B cell (primary cell): ENCODE measurements around the gene NPR1. TPM values are rescaled to one million over a fixed set of nuclear protein-coding genes. Genes with fewer than 3 reads are reported as not detected.

Source experiments
- ATAC-seq: fragments of 200-7000 bp; cut with Tn5 transposase; one replicate; pipeline ENCODE4 v1.10.0; 2021; ENCODE audit warnings: low read depth, mild to moderate bottlenecking, moderate number of reproducible peaks, moderate library complexity
- CTCF ChIA-PET: fragments of 350-600 bp; sonication (Branson Sonifier 250); formaldehyde crosslinking; loops from one replicate; lab custom pipeline; 2021; ENCODE audit warnings: antibody characterized with exemption, inconsistent platforms; lab: Charles Lee
- POLR2A ChIA-PET: fragments of 350-600 bp; sonication (Branson Sonifier 250); formaldehyde crosslinking; loops from one replicate; lab custom pipeline; 2021; ENCODE audit warnings: antibody characterized with exemption; lab: Charles Lee
- DNase-seq: peaks from one replicate; pipeline ENCODE4 v3.0.0; 2013
- H2AFZ ChIP-seq: 2 replicates; pipeline ENCODE4 v1.6.1; 2012; ENCODE audit warnings: mild to moderate bottlenecking, low read depth, low read length; ENCODE audit not compliant: insufficient read depth, poor library complexity, severe bottlenecking
- H3K27ac ChIP-seq, 2 donors: 1 replicate in 1 of 2; 2 replicates in 1 of 2; pipeline ENCODE4 v1.5.1; 2012 to 2013; ENCODE audit warnings: low read length in 2 of 2, mild to moderate bottlenecking in 2 of 2, moderate library complexity in 1 of 2
- H3K27me3 ChIP-seq, 4 experiments: fragments of 200-600 bp in 1 of 4; sonication (generic) in 1 of 4; replicated peaks in 1 of 4; 1 replicate in 2 of 4; 2 replicates in 2 of 4; pipeline versions ENCODE4 v1.6.1 to v1.7.0; 2013 to 2016; ENCODE audit warnings: low read length in 3 of 4, mild to moderate bottlenecking in 2 of 4, mixed read lengths in 1 of 4, moderate library complexity in 1 of 4; ENCODE audit not compliant: insufficient read depth in 4 of 4, control insufficient read depth in 3 of 4; ENCODE audit errors: control extremely low read depth in 1 of 4
- H3K36me3 ChIP-seq, 2 experiments: replicated peaks in 1 of 2; 1 replicate in 1 of 2; 2 replicates in 1 of 2; pipeline versions ENCODE4 v1.6.1 to v1.7.1; 2013; ENCODE audit warnings: low read length in 1 of 2; ENCODE audit not compliant: insufficient read depth in 2 of 2, control insufficient read depth in 1 of 2; ENCODE audit errors: control extremely low read depth in 1 of 2, extremely low read depth in 1 of 2
- H3K4me1 ChIP-seq, 2 donors: fragments of 200-600 bp in 1 of 2; sonication (generic) in 1 of 2; 1 replicate in 1 of 2; 2 replicates in 1 of 2; pipeline versions ENCODE4 v1.5.1 to v1.6.1; 2013 to 2017; ENCODE audit warnings: low read length in 2 of 2; ENCODE audit not compliant: control insufficient read depth in 2 of 2, insufficient read depth in 2 of 2
- H3K4me2 ChIP-seq: replicated peaks from 2 replicates; pipeline ENCODE3; 2012; ENCODE audit warnings: mild to moderate bottlenecking, low read depth, low read length; ENCODE audit not compliant: poor library complexity, severe bottlenecking
- H3K4me3 ChIP-seq, 5 experiments: fragments of 200-600 bp in 1 of 5; sonication (generic) in 1 of 5; 1 replicate in 3 of 5; 2 replicates in 2 of 5; pipeline versions ENCODE4 v1.5.1 to v1.7.0; 2011 to 2016; ENCODE audit warnings: low read length in 4 of 5, mild to moderate bottlenecking in 4 of 5, low read depth in 2 of 5, control low read depth in 1 of 5, moderate library complexity in 1 of 5; ENCODE audit not compliant: insufficient read depth in 1 of 5; ENCODE audit errors: control extremely low read depth in 1 of 5, extremely low read depth in 1 of 5
- H3K79me2 ChIP-seq: fragments of 200-600 bp; sonication (generic); one replicate; pipeline ENCODE4 v1.6.0; 2016; ENCODE audit warnings: low read length; ENCODE audit not compliant: control insufficient read depth, insufficient read depth
- H3K9ac ChIP-seq: fragments of 200-600 bp; sonication (generic); 2 replicates; pipeline ENCODE4 v1.6.1; 2017; ENCODE audit warnings: mild to moderate bottlenecking, low read length, moderate library complexity
- H3K9me3 ChIP-seq, 3 donors: one replicate each; pipeline versions ENCODE4 v1.6.1 to v1.7.1; 2013; ENCODE audit warnings: low read length in 2 of 3; ENCODE audit not compliant: control insufficient read depth in 2 of 3, insufficient read depth in 1 of 3; ENCODE audit errors: control extremely low read depth in 1 of 3
- H4K20me1 ChIP-seq: 2 replicates; pipeline ENCODE4 v1.6.0; 2012; ENCODE audit warnings: mild to moderate bottlenecking, low read length; ENCODE audit not compliant: insufficient read depth, control insufficient read depth, poor library complexity, severe bottlenecking
- H3K27ac Mint-ChIP-seq: one replicate; pipeline ENCODE4 v1.8.0; 2021; ENCODE audit warnings: mixed read lengths
- H3K27me3 Mint-ChIP-seq: one replicate; pipeline ENCODE4 v1.8.0; 2021; ENCODE audit warnings: mixed read lengths
- H3K4me1 Mint-ChIP-seq: one replicate; pipeline ENCODE4 v1.8.0; 2021; ENCODE audit warnings: mixed read lengths
- H3K4me3 Mint-ChIP-seq: one replicate; pipeline ENCODE4 v1.8.0; 2021; ENCODE audit warnings: mixed read lengths
- H3K9me3 Mint-ChIP-seq: one replicate; pipeline ENCODE4 v1.8.0; 2022; ENCODE audit warnings: mixed read lengths; ENCODE audit not compliant: insufficient read depth
- CTCF ChIP-seq: fragments of 200-600 bp; IDR thresholded peaks from one replicate; pipeline ENCODE4 v1.8.0; 2022; ENCODE audit warnings: antibody characterized with exemption, mild to moderate bottlenecking
- EZH2 ChIP-seq: IDR thresholded peaks from 2 replicates; pipeline ENCODE4 v1.6.1; 2012; ENCODE audit warnings: borderline replicate concordance, low read depth, mild to moderate bottlenecking, moderate library complexity, low read length; ENCODE audit not compliant: insufficient read depth, poor library complexity, severe bottlenecking
- WGBS: methylation state at CpG from one replicate; pipeline ENCODE4 v1.1.5; 2013; ENCODE audit warnings: missing lambda C conversion rate; ENCODE audit not compliant: insufficient coverage; 5-methylcytosine and 5-hydroxymethylcytosine counted together
- intact Hi-C: fragments of 100-400 bp; cut with micrococcal nuclease; formaldehyde crosslinking; loops from one replicate; pipeline ENCODE4 v1.10.0; 2022
- polyA minus RNA-seq: library from RNA; depleted of rRNA, polyadenylated mRNA; stranded (reverse); fragments of >200 nt; gene quantifications from 2 replicates; pipeline ENCODE4 v1.2.3, GENCODE V29; 2012
- polyA plus RNA-seq: library from polyadenylated mRNA; depleted of rRNA; stranded (reverse); fragments of >200 nt; gene quantifications from 2 replicates; pipeline ENCODE4 v1.2.3, GENCODE V29; 2012
- total RNA-seq, 2 donors: library from RNA; stranded (reverse); fragments of 120-200 nt in 1 of 2; gene quantifications; 1 replicate in 1 of 2; 2 replicates in 1 of 2; pipeline versions ENCODE4 v1.2.3 to v1.2.4, GENCODE V29; 2013 to 2022

NPR1 gene
- 0.19 and 0.37 TPM in 2 replicates for total RNA-seq
- 0.28 TPM for total RNA-seq (2013)
- polyA plus RNA-seq = not detected in 2 replicates
- not detected in 2 replicates for polyA minus RNA-seq

DNA sequence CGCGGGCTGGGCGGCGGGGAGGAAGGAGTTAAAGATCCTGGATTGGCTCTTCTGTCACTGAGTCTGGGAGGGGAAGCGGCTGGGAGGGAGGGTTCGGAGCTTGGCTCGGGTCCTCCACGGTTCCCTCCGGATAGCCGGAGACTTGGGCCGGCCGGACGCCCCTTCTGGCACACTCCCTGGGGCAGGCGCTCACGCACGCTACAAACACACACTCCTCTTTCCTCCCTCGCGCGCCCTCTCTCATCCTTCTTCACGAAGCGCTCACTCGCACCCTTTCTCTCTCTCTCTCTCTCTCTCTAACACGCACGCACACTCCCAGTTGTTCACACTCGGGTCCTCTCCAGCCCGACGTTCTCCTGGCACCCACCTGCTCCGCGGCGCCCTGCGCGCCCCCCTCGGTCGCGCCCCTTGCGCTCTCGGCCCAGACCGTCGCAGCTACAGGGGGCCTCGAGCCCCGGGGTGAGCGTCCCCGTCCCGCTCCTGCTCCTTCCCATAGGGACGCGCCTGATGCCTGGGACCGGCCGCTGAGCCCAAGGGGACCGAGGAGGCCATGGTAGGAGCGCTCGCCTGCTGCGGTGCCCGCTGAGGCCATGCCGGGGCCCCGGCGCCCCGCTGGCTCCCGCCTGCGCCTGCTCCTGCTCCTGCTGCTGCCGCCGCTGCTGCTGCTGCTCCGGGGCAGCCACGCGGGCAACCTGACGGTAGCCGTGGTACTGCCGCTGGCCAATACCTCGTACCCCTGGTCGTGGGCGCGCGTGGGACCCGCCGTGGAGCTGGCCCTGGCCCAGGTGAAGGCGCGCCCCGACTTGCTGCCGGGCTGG is at the start of gene NPR1:
TSS of gene NPR1 (plus strand) at position 170 of the 818 bp plus-strand sequence. CDS start at position 591, 421 bp downstream.
- Histone ChIP-seq H4K20me1 (no peaks in the 10 kb centered on the region), H3K36me3 (no peaks in the 10 kb centered on the region), H3K9me3 (peaks cover 0 to 8% (median 0%) of the 10 kb centered on the region in 3 donors), H3K27ac (no peak within 1 kb of the TSS), H3K4me1 (peaks cover 26 to 30% of the 10 kb centered on the region in 2 donors), H3K79me2 (no peaks in the 10 kb centered on the region), H3K27me3 (peaks cover 0 to 37% (median 24%) of the 10 kb centered on the region in 4 experiments), H3K4me2 (peak within 1 kb of the TSS; percentile 88), H3K4me3 (peak within 1 kb of the TSS; percentile 16 to 57 (median 48)), H3K9ac (peak within 1 kb of the TSS; percentile 63), H2AFZ (peak within 1 kb of the TSS; percentile 86)
- DNase-seq (peak; percentile 62), ATAC-seq (peak; percentile 35)
- Mint-ChIP-seq H3K9me3 (no peaks in the 10 kb centered on the region), H3K27ac (peak within 1 kb of the TSS; percentile 26), H3K4me3 (peak within 1 kb of the TSS; percentile 94), H3K27me3 (peaks cover 51% of the 10 kb centered on the region), H3K4me1 (peaks cover 26% of the 10 kb centered on the region)
- intact Hi-C loops = loop anchor here (5.0 to 10.0 kb wide), 2 partner anchors 144 to 166 kb away; partner anchors contain the start of gene S100A6
- ChIA-PET POLR2A (interaction anchor here (0.6 to 1.7 kb wide), 4 partner anchors 45 to 622 kb away, joined by 3 to 4 read pairs (median 4); partner anchors contain the start of gene CHTOP), CTCF (interaction anchor here (0.6 to 6.4 kb wide), 9 partner anchors 72 to 312 kb away, joined by 3 to 50 read pairs (median 4); partner anchors contain the start of genes RAB13, RPS27 and SLC27A3)
- WGBS = 3% methylated on average over 72 of the region's 78 CpGs
- TF ChIP-seq EZH2 (peak; percentile 86), CTCF (no peak)
